MM.1S (cell line): ENCODE data around the gene DZIP1.
"Not testable (repeated sequence)": the region's sequence is repeated elsewhere in the genome, so short reads cannot be mapped to it uniquely, and the experiment has no call there.

Source experiments
- DNase-seq: peaks from one replicate; pipeline ENCODE4 v3.0.0-alpha.2; 2015
- H2AFZ ChIP-seq: fragments of 300-600 bp; sonication (generic); 2 replicates; pipeline ENCODE4 v1.6.0; 2016; ENCODE audit warnings: antibody characterized with exemption, low read length
- H3F3A ChIP-seq: fragments of 300-600 bp; sonication (generic); 2 replicates; pipeline ENCODE4 v1.6.1; 2016; ENCODE audit warnings: mild to moderate bottlenecking, antibody characterized with exemption, low read length, moderate library complexity, mixed read lengths; ENCODE audit not compliant: insufficient read depth
- H3K27ac ChIP-seq: fragments of 300-600 bp; sonication (generic); 2 replicates; pipeline ENCODE4 v1.5.1; 2016; ENCODE audit warnings: mild to moderate bottlenecking, low read length
- H3K27me3 ChIP-seq: fragments of 300-600 bp; sonication (generic); replicated peaks from 2 replicates; pipeline ENCODE4 v1.6.0; 2016; ENCODE audit warnings: low read length; ENCODE audit not compliant: insufficient read depth
- H3K36me3 ChIP-seq: fragments of 300-600 bp; sonication (generic); replicated peaks from 2 replicates; pipeline ENCODE4 v1.6.1; 2016; ENCODE audit warnings: mild to moderate bottlenecking, low read length, mixed read lengths; ENCODE audit not compliant: insufficient read depth
- H3K4me1 ChIP-seq: fragments of 300-600 bp; sonication (generic); 2 replicates; pipeline ENCODE4 v1.6.1; 2016; ENCODE audit warnings: low read length, mixed read lengths
- H3K4me2 ChIP-seq: fragments of 300-600 bp; sonication (generic); 2 replicates; pipeline ENCODE4 v1.6.0; 2016; ENCODE audit warnings: low read depth, low read length
- H3K4me3 ChIP-seq: fragments of 300-600 bp; sonication (generic); 2 replicates; pipeline ENCODE4 v1.5.1; 2016; ENCODE audit warnings: low read length, mixed read lengths
- H3K79me2 ChIP-seq: fragments of 300-600 bp; sonication (generic); 2 replicates; pipeline ENCODE4 v1.6.1; 2016; ENCODE audit warnings: mixed run types, low read length, mixed read lengths
- H3K9ac ChIP-seq: fragments of 300-600 bp; sonication (generic); 2 replicates; pipeline ENCODE4 v1.6.1; 2016; ENCODE audit warnings: low read length, mixed read lengths
- H3K9me2 ChIP-seq: fragments of 300-600 bp; sonication (generic); replicated peaks from 2 replicates; pipeline ENCODE4 v1.6.1; 2016; ENCODE audit warnings: mild to moderate bottlenecking, low read length, mixed read lengths; ENCODE audit not compliant: insufficient read depth
- H3K9me3 ChIP-seq: fragments of 300-600 bp; sonication (generic); replicated peaks from 2 replicates; pipeline ENCODE4 v1.6.1; 2016; ENCODE audit warnings: mild to moderate bottlenecking, low read length, mixed read lengths; ENCODE audit not compliant: insufficient read depth
- H4K20me1 ChIP-seq: fragments of 300-600 bp; sonication (generic); 2 replicates; pipeline ENCODE4 v1.6.1; 2016; ENCODE audit warnings: mild to moderate bottlenecking, low read length, moderate library complexity, mixed read lengths; ENCODE audit not compliant: insufficient read depth
- EZH2 ChIP-seq: fragments of 300-600 bp; sonication (generic); optimal IDR thresholded peaks from 2 replicates; pipeline ENCODE3; 2017; ENCODE audit warnings: low read depth, mild to moderate bottlenecking, antibody characterized with exemption, low read length, mixed read lengths
- EZH2phosphoT487 ChIP-seq: fragments of 300-600 bp; sonication (generic); IDR thresholded peaks from 2 replicates; pipeline ENCODE4 v1.6.1; 2018; ENCODE audit warnings: antibody characterized with exemption, low read length
- TF ChIP-seq, protein P1 (sequence below): fragments of 300-600 bp; sonication (generic); IDR thresholded peaks from 2 replicates; pipeline ENCODE4 v1.5.1; 2016; ENCODE audit warnings: antibody characterized with exemption, low read length, mixed read lengths

Gene DZIP1

DNA sequence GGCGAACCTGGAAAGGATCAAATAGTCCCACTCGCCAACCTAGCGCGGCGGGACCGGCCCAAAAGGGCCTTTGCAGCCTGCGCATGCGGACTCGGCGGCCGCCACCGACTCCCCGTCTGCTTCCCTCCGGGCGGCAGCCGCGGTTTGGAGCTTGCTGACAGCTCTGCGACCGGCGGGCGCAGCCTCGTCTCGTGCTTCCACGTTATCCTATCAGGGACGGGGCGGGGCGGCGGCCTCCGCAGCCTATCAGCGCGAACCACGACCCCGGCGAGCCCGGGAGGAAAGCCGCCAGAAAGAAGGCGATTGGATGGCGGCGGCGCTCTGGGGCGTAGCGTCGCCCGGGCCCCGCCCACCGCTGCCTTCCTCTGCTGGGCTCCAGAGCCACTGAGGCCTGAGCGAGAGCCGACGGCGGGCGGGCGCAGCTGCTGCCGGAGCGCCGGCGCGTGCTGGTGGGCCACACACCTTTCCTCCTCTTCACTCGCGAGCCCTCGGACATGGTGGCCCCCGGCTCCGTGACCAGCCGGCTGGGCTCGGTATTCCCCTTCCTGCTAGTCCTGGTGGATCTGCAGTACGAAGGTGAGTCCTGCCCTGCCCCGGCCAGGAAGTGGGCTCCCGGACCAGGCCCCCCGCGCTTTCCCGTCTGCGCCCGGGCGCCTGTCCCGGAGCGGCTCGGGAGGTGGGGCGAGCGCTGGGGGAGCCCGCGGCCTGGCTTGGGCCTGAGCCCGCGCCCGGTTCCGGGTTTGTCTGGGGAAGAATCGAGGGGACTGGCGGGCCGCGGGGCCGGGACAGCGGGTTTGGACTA is 32.5 kb upstream of the DZIP1 start, which contains the start of gene DNAJC3:
Gene DNAJC3, plus strand, starts transcription at position 378 of the 802 bp plus-strand sequence. Its CDS starts 117 bp downstream, at position 495.
- H3K9ac ChIP-seq: peak within 1 kb of the TSS; percentile 91
- peak within 1 kb of the TSS; percentile 86 for H3K27ac ChIP-seq
- H3K9me2 ChIP-seq: no peaks in the 10 kb centered on the region
- TF ChIP-seq EZH2 (no peak), EZH2phosphoT487 (no peak)
- TF ChIP-seq, protein P1, sequence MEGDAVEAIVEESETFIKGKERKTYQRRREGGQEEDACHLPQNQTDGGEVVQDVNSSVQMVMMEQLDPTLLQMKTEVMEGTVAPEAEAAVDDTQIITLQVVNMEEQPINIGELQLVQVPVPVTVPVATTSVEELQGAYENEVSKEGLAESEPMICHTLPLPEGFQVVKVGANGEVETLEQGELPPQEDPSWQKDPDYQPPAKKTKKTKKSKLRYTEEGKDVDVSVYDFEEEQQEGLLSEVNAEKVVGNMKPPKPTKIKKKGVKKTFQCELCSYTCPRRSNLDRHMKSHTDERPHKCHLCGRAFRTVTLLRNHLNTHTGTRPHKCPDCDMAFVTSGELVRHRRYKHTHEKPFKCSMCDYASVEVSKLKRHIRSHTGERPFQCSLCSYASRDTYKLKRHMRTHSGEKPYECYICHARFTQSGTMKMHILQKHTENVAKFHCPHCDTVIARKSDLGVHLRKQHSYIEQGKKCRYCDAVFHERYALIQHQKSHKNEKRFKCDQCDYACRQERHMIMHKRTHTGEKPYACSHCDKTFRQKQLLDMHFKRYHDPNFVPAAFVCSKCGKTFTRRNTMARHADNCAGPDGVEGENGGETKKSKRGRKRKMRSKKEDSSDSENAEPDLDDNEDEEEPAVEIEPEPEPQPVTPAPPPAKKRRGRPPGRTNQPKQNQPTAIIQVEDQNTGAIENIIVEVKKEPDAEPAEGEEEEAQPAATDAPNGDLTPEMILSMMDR: no peak
- H3K4me3 ChIP-seq: peak within 1 kb of the TSS; percentile 94
- peaks cover 54% of the 10 kb centered on the region for H3K79me2 ChIP-seq
- DNase-seq: peak; percentile 97
- H3K9me3 ChIP-seq: no peaks in the 10 kb centered on the region
- peak within 1 kb of the TSS; percentile 81 for H3K4me2 ChIP-seq
- H4K20me1 ChIP-seq: peaks cover 4% of the 10 kb centered on the region; the same call in 1 of the 2 replicates
- H2AFZ ChIP-seq: peak within 1 kb of the TSS; percentile 92
- H3K27me3 ChIP-seq: no peaks in the 10 kb centered on the region
- H3K36me3 ChIP-seq: peaks cover 15% of the 10 kb centered on the region; the same call in 1 of the 2 replicates
- 0 out of 2 replicates have a peak, but pooled peaks cover 9% of the 10 kb centered on the region for H3K4me1 ChIP-seq
- peaks cover 5% of the 10 kb centered on the region; the same call in 1 of the 2 replicates for H3F3A ChIP-seq

DNA sequence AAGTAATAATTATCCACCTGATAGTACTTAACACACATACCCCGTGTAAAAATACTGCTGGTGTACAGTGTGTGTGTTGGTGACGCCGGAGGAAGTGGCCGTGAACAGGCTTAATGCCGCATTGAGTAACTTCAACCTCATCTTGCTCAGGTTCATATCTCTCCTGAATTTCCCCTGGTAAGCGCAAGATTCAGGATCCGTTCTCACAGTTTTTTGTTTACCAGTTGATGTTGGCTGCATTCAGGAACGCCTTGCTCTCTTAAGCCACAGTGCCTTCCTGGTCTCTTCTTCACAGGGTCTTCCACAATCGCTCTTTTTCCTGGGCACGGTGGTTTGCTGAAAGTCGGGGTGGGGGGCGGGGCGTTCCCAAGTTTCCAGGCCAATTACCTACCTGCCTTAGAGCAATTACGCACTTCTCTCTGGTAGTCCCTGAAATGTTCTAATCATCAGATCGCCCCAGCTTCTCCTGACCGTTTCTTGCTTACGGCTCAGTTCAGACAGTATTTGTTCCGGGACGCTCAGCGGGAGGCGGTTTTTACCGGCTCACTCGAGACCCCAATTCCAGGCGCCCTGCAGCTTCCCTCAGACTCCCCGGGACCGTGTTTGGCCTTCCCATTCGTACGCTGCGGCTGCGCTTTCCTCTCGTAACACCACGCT is 31.7 kb upstream of the DZIP1 start:
- Histone ChIP-seq H3K9ac (peak overlapping the region; percentile 90), H4K20me1 (peaks cover 4% of the 10 kb centered on the region; the same call in 1 of the 2 replicates), H3K9me2 (no peaks in the 10 kb centered on the region), H3F3A (peaks cover 5% of the 10 kb centered on the region; the same call in 1 of the 2 replicates), H3K36me3 (peaks cover 9% of the 10 kb centered on the region; the same call in 1 of the 2 replicates), H3K4me1 (0 out of 2 replicates have a peak, but pooled peaks cover 9% of the 10 kb centered on the region), H3K27me3 (no peaks in the 10 kb centered on the region), H3K4me3 (peak overlapping the region; percentile 94), H3K4me2 (peak overlapping the region; percentile 81), H3K79me2 (peaks cover 46% of the 10 kb centered on the region), H3K9me3 (no peaks in the 10 kb centered on the region), H2AFZ (peak overlapping the region; percentile 92), H3K27ac (peak overlapping the region; percentile 86)
- DNase-seq: peak; percentile 32
- TF ChIP-seq, protein P1: no peak
- no peak for TF ChIP-seq EZH2
- TF ChIP-seq EZH2phosphoT487: no peak

DNA sequence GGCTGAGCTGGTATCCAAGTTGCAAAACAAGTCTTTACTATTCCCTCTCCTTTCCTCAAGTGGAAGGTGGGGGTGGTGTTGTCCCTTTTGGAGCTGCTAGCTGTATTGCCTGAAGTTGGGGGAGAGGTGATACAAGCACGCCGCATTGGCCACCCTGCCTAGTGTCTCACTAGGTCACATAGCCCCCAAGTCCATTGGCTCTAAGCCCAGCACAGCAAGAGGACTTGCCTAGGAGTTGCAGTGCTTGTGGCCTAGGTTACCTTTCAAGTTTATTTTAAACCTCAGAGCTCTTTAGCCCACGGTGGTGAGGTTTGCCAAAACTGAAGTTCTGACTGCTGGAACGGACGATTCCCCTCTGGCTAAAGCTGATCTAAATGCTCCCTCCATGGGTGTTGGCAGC is 27.1 kb upstream of the DZIP1 start:
- no peaks in the 10 kb centered on the region for H4K20me1 ChIP-seq
- H3K79me2 ChIP-seq: peaks cover 4% of the 10 kb centered on the region; the same call in 1 of the 2 replicates
- no peaks in the 10 kb centered on the region for H3K9me2 ChIP-seq
- no peak overlapping the region for H3K4me3 ChIP-seq
- H3K27me3 ChIP-seq: no peaks in the 10 kb centered on the region
- H3K9ac ChIP-seq: no peak overlapping the region
- DNase-seq: no peak
- no peaks in the 10 kb centered on the region for H3K9me3 ChIP-seq
- H3K4me1 ChIP-seq: no peaks in the 10 kb centered on the region
- H3F3A ChIP-seq: peaks cover 5% of the 10 kb centered on the region; the same call in 1 of the 2 replicates
- TF ChIP-seq EZH2phosphoT487: no peak
- no peak for TF ChIP-seq EZH2
- TF ChIP-seq, protein P1: no peak
- no peaks in the 10 kb centered on the region for H3K36me3 ChIP-seq
- no peak overlapping the region for H3K4me2 ChIP-seq
- no peak overlapping the region for H3K27ac ChIP-seq
- H2AFZ ChIP-seq: no peak overlapping the region

DNA sequence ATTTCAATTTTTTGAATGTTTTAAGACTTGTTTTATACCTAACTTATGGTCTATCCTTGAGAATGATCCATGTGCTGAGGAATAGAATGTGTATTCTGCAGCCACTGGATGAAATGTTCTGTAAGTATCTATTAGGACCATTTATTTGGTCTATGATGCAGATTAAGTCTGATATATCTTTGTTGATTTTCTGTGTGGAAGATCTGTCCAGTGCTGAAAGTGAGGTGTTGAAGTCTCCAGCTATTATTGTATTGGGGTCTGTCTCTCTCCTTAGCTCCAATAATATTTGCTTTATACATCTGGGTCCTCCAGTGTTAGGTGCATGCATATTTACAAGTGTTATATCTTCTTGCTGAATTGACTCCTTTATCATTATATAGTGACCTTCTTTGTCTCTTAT is 22.7 kb upstream of the DZIP1 start:
- H3F3A ChIP-seq, H2AFZ ChIP-seq, H3K79me2 ChIP-seq, H3K4me1 ChIP-seq, H3K27me3 ChIP-seq, H3K9ac ChIP-seq, H4K20me1 ChIP-seq, H3K9me2 ChIP-seq, DNase-seq, H3K4me2 ChIP-seq, H3K36me3 ChIP-seq, H3K27ac ChIP-seq, H3K4me3 ChIP-seq, H3K9me3 ChIP-seq: not testable (repeated sequence)
